Stomach (tissue), 9 donors: ENCODE data around the gene DAZAP2. TPM values are rescaled to one million over a fixed set of nuclear protein-coding genes. Genes with fewer than 3 reads are reported as not detected.
"Not testable (repeated sequence)": the region's sequence is repeated elsewhere in the genome, so short reads cannot be mapped to it uniquely, and the experiment has no call there.

Experiments
- DNase-seq, 2 donors: peaks; one replicate each; pipeline versions ENCODE4 v3.0.0 to v3.0.0-alpha.2; 2013 to 2019
- H3K27ac ChIP-seq, 5 donors: fragments of 200-600 bp in 4 of 5; sonication (generic) in 4 of 5; one replicate each; pipeline ENCODE4 v1.5.1; 2013 to 2019; ENCODE audit warnings: mild to moderate bottlenecking in 1 of 5, moderate library complexity in 1 of 5
- H3K27me3 ChIP-seq, 3 donors: fragments of 200-600 bp; sonication (generic); one replicate each; pipeline ENCODE4 v1.5.1; 2017 to 2019; ENCODE audit warnings: mixed run types in 1 of 3
- H3K36me3 ChIP-seq, 4 donors: fragments of 200-600 bp; sonication (generic); 1 replicate in 3 of 4; 2 replicates in 1 of 4; pipeline ENCODE4 v1.5.1; 2016 to 2019
- H3K4me1 ChIP-seq, 4 donors: fragments of 200-600 bp; sonication (generic); one replicate each; pipeline ENCODE4 v1.5.1; 2016 to 2019
- H3K4me3 ChIP-seq, 4 donors: fragments of 200-600 bp; sonication (generic) in 3 of 4; one replicate each; pipeline ENCODE4 v1.5.1; 2016 to 2019; ENCODE audit warnings: mild to moderate bottlenecking in 1 of 4
- H3K9me3 ChIP-seq, 4 donors: fragments of 200-600 bp; sonication (generic); one replicate each; pipeline ENCODE4 v1.5.1; 2016 to 2019
- CTCF ChIP-seq, 7 experiments: fragments of 450-650 bp in 4 of 7; fragments of 200-600 bp in 3 of 7; sonication (generic) in 3 of 7; IDR thresholded peaks; one replicate each; pipeline ENCODE4 v1.5.1; 2016 to 2019; ENCODE audit warnings: antibody characterized with exemption in 7 of 7, control low read depth in 2 of 7, mild to moderate bottlenecking in 1 of 7
- EP300 ChIP-seq: sonication (generic); formaldehyde crosslinking; IDR thresholded peaks from one replicate; pipeline ENCODE4 v1.6.1; 2017; ENCODE audit warnings: antibody characterized with exemption
- POLR2A ChIP-seq, 4 donors: fragments of 450-650 bp; IDR thresholded peaks; one replicate each; pipeline ENCODE4 v1.6.1; 2016; ENCODE audit warnings: antibody characterized with exemption in 4 of 4, control low read depth in 2 of 4, mild to moderate bottlenecking in 1 of 4, moderate library complexity in 1 of 4
- POLR2AphosphoS5 ChIP-seq, 3 donors: sonication (generic); formaldehyde crosslinking; IDR thresholded peaks; one replicate each; pipeline ENCODE4 v1.6.1; 2016; ENCODE audit warnings: antibody characterized with exemption in 3 of 3
- WGBS, 5 donors: extraction: QIAGEN DNeasy Blood & Tissue Kit in 3 of 5; methylation state at CpG; one replicate each; pipeline versions ENCODE4 v1.1.5 to v1.1.7; 2013 to 2018; 5-methylcytosine and 5-hydroxymethylcytosine counted together
- intact Hi-C: fragments of 100-400 bp; cut with DNase I; formaldehyde crosslinking; loops from one replicate; pipeline ENCODE4 v1.15.1; 2023; ENCODE audit warnings: low total_unique reads
- polyA plus RNA-seq, 3 donors: library from polyadenylated mRNA; stranded (reverse); fragments of 200-250 nt; gene quantifications; one replicate each; pipeline ENCODE4 v1.2.3, GENCODE V29; 2013
- total RNA-seq, 5 donors: library from RNA; depleted of rRNA; stranded (reverse); fragments of >200 nt; gene quantifications; one replicate each; pipeline versions ENCODE4 v1.1.0 to v1.2.3, GENCODE V29; 2014 to 2016
- donor health status: healthy with polysubstance abuse.
- donor health status: Bipolar disorder and iron deficiency.
- donor health status: healthy.

The DAZAP2 gene
- total and polyA plus RNA-seq, 8 donors: 37.4 to 547 (median 144) TPM

GRCh38 chr12:51217133-51217967 is 21.3 kb upstream of the DAZAP2 start:
- peaks cover 13 to 36% (median 24%) of the 10 kb centered on the region in 4 donors for H3K4me1 ChIP-seq
- TF ChIP-seq CTCF (IDR thresholded peaks at IDR 0.05) (no peak), POLR2AphosphoS5 (IDR thresholded peaks at IDR 0.05) (no peak), EP300 (no peak), POLR2A (IDR thresholded peaks at IDR 0.05) (no peak)
- peak overlapping the region; percentile 83 to 97 (median 90) for H3K4me3 ChIP-seq
- no peaks in the 10 kb centered on the region for H3K36me3 ChIP-seq
- 0 to 1% (median 1%) methylated on average over 49 to 81 of the region's 81 CpGs for WGBS, 5 donors
- no peaks in the 10 kb centered on the region for H3K27me3 ChIP-seq
- H3K27ac ChIP-seq: peak overlapping the region; percentile 97 to 99 (median 98)
- peak; percentile 57 to 83 for DNase-seq
- intact Hi-C loops: no loop called here
- H3K9me3 ChIP-seq: no peaks in the 10 kb centered on the region

GRCh38 chr12:51217968-51218606 is 20.5 kb upstream of the DAZAP2 start, which contains the start of gene POU6F1:
POU6F1 (minus strand) TSS chr12:51218062; CDS start chr12:51206836, 11,226 bp downstream.
- Histone ChIP-seq H3K9me3 (no peaks in the 10 kb centered on the region), H3K4me1 (peaks cover 13 to 43% (median 27%) of the 10 kb centered on the region in 4 donors), H3K36me3 (no peaks in the 10 kb centered on the region), H3K27me3 (no peaks in the 10 kb centered on the region), H3K27ac (peak within 1 kb of the TSS; percentile 97 to 99 (median 98)), H3K4me3 (peak within 1 kb of the TSS; percentile 83 to 97 (median 90))
- intact Hi-C loops: no loop called here
- TF ChIP-seq POLR2A (IDR thresholded peaks at IDR 0.05) (no peak), CTCF (IDR thresholded peaks at IDR 0.05) (peak in 5 of 7 experiments; percentile 58 to 83 (median 80)), POLR2AphosphoS5 (IDR thresholded peaks at IDR 0.05) (peak in 2 of 3 donors; percentile 70 to 71)
- peak; percentile 72 to 96 for DNase-seq
- WGBS, 5 donors: 0 to 1% (median 1%) methylated on average over 31 to 35 of the region's 35 CpGs

- intact Hi-C loops: no loop called here
- H3K4me3 ChIP-seq: peak overlapping the region; percentile 83 to 97 (median 90)
- peak; percentile 65 to 74 for DNase-seq
- TF ChIP-seq POLR2AphosphoS5 (IDR thresholded peaks at IDR 0.05) (peak in 2 of 3 donors; percentile 51 to 58), CTCF (IDR thresholded peaks at IDR 0.05) (peak in 1 of 7 experiments; percentile 9), EP300 (no peak), POLR2A (IDR thresholded peaks at IDR 0.05) (no peak)
- no peaks in the 10 kb centered on the region for H3K36me3 ChIP-seq
- H3K27ac ChIP-seq: peak overlapping the region; percentile 97 to 99 (median 98)
- no peaks in the 10 kb centered on the region for H3K27me3 ChIP-seq
- WGBS, 5 donors: 18 to 40% (median 26%) methylated on average over 4 to 10 of the region's 10 CpGs
- H3K4me1 ChIP-seq: peaks cover 13 to 43% (median 27%) of the 10 kb centered on the region in 4 donors
- H3K9me3 ChIP-seq: no peaks in the 10 kb centered on the region
Observed at GRCh38 chr12:51218607-51219161, 19.9 kb upstream of the DAZAP2 start.

GRCh38 chr12:51219322-51219721 is 19.3 kb upstream of the DAZAP2 start:
- intact Hi-C loops: no loop called here
- no peak for DNase-seq
- peaks cover 0 to 1% (median 0%) of the 10 kb centered on the region in 4 donors for H3K36me3 ChIP-seq
- H3K4me1 ChIP-seq: peaks cover 13 to 43% (median 27%) of the 10 kb centered on the region in 4 donors
- H3K27me3 ChIP-seq: no peaks in the 10 kb centered on the region
- H3K4me3 ChIP-seq: peak overlapping the region; percentile 83 to 97 (median 90)
- TF ChIP-seq POLR2AphosphoS5 (IDR thresholded peaks at IDR 0.05) (no peak), CTCF (IDR thresholded peaks at IDR 0.05) (no peak), EP300 (no peak), POLR2A (IDR thresholded peaks at IDR 0.05) (no peak)
- WGBS, 5 donors: 36 to 60% (median 51%) methylated on average over 5 of the region's 5 CpGs
- peak overlapping the region in 4 of 5 donors; percentile 97 to 99 (median 98) for H3K27ac ChIP-seq
- no peaks in the 10 kb centered on the region for H3K9me3 ChIP-seq

GRCh38 chr12:51219857-51220256 is 18.8 kb upstream of the DAZAP2 start:
- peaks cover 13 to 43% (median 27%) of the 10 kb centered on the region in 4 donors for H3K4me1 ChIP-seq
- intact Hi-C loops, H3K4me3 ChIP-seq, DNase-seq, H3K36me3 ChIP-seq, H3K9me3 ChIP-seq, H3K27me3 ChIP-seq, H3K27ac ChIP-seq: not testable (repeated sequence)
- WGBS, 5 donors: 77 to 85% (median 81%) methylated on average over 12 of the region's 12 CpGs
